ENCODE results near the gene HOXA4.

The HOXA4 gene

DNA sequence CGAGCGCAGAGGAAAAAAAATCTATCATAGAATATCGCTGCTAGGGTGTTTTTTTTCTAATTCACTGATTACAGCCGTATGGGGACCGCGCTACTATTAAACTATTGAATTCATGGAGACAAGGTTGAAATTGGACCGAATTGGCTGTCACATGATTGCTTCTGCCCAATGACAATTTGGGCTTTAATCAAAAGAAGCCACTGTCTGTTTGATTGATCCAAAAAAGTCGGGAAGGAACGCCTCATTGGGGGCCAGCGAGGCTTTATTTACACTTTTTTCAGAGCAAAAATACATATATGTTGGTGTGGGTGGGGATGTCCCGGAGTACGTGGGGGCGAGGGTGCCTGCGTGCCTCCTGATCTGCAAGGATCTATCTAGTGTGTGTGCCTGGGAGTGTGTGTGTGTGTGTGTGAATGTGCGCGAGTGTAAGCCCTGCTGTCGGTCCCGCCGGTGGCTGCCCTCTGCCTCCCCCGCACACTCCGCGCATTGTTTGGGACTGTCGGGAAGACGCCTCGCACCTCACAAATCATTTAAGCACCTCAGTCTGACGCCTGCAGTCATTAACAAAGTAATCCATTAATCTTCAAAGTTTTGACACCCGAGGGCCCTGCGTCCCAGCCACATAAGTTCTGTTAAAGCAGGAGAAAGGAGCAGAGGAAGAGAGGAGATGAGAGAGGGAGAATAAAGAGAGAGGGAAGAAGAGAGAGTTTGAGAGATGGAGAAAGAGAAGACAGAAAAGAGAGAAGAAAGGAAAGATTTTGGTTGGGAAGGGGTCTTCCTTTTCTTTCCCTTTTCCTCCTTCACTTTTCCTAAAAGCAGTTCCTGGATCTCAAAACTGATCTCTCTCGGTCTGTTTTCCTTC, 27.7 kb downstream of the HOXA4 start, which contains the start of gene HOXA2:
HOXA2 (minus strand) TSS at position 103 of the 862 bp plus-strand sequence. CDS start 183 bp downstream, outside the sequence.
- DNase-seq, result no peak

- DNase-seq, result no peak
Measured at GRCh38 chr7:27101957-27102580, 28.5 kb downstream of the HOXA4 start.

DNA sequence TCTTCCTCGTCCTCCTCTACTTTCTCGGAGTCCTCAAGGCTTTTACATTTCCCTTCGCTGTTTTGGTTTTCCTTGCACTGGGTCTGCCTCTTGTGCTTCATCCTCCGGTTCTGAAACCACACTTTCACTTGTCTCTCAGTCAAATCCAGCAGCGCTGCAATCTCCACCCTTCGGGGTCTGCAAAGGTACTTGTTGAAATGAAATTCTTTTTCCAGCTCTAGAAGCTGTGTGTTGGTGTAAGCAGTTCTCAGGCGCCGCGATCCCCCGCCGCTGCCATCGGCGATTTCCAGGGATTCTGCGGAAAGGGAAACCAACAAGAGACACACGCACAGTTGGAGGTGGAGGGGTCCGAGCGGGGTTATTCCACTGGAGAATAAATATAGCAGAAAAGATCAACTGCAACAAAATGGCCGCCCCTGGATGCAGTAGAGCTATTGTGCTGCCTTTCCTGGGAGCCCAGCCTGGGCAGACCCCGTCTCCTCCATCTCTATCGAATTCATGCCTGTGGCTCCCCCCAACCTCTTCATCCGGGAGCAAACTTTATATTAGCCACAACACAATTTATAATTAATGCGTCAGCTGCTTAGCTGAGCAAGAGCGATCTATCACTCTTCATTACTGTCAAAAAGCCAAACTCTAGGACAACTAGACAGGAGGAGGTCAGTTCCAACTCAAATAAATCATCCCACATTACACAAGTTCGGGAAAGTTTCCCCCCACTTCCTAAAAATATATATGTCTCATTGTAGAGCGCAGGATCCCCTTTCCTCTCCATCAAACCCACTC, 29.2 kb downstream of the HOXA4 start:
- DNase-seq, result no peak

- DNase-seq, result no peak
Measured at GRCh38 chr7:27100694-27101170, 29.8 kb downstream of the HOXA4 start.

DNA sequence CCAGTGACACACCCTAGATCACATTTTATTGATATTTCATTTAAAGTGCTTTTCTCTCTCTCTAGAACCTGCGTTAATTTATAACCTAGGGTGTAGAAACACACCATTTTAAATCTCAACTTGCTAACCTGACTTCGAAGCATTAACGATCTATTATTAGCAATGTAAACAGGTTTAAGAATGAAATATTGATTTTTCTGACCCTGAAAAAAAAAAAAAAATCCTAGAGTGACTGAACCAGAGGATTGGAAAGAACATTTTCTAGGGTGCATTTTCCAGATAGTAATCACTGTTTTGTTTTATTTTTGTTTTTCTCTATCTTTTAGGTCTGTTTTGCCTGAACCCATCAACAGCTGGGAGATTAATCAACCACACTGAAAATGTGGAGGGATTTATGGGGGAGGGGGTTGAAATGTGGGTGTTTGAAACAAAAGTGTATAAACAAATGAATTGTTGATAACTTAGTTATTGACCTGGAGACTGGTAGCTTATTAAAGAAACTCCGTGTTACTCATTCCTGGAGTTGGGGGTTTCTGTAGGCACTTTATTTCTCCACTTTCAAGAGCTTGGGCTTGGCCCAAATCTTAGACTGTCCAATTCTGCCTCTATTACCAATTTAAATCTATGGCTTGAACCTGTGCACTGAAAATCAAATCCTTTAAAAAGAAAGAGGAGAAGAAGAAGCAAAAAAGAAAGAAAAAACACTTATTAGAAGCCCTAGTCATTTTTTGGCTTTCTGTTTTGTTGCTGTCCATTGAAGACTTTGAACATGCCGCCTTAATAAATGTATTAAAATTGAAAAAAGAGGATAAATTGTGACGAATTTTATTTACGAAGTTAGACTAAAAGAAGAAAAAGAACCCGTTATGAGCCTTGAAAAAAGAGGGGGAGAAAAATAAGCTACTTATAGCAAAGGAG, 30.8 kb downstream of the HOXA4 start:
- DNase-seq, result no peak

DNA sequence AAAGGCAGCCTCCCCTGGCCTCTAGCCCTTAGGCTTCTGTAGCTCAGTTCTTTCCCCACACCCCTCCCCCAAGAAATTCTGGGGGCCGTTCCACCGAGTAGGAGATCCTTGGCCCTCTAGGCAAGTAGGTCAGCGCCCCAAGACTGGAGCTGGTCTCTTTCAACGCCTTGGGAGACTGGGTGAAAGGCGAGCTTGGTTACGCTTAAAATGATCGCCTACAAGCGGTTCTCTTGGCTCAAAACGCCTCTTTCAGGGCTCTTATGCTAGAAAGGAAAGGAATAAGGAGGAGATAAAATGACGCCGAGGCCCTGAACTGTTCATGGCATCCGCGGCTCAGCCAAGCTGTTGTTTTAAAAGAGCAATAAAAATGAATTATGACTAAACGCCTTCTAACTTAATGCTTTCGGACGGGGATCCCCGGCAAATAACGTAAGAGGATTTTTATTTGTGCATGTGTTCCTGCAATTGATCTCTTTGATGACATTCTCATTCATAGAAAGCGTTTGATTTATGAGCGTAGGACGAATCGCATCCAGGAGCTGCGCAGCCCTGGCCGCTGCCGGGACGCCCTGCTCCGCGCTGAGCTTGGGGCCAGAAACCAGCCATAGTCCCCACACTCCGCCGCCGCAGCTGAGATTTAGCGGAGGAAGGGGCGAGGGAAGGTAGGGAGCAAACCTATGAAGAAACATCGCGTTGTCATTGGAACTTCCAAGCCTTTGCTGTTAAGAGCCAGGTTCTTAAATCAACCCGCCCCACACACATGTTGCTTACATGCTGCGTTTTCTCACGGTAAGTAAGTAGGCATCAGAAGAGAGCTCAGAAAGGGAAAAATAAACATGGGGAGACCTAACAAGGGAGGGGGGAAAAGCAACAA, 31.7 kb downstream of the HOXA4 start:
- no peak for DNase-seq

DNA sequence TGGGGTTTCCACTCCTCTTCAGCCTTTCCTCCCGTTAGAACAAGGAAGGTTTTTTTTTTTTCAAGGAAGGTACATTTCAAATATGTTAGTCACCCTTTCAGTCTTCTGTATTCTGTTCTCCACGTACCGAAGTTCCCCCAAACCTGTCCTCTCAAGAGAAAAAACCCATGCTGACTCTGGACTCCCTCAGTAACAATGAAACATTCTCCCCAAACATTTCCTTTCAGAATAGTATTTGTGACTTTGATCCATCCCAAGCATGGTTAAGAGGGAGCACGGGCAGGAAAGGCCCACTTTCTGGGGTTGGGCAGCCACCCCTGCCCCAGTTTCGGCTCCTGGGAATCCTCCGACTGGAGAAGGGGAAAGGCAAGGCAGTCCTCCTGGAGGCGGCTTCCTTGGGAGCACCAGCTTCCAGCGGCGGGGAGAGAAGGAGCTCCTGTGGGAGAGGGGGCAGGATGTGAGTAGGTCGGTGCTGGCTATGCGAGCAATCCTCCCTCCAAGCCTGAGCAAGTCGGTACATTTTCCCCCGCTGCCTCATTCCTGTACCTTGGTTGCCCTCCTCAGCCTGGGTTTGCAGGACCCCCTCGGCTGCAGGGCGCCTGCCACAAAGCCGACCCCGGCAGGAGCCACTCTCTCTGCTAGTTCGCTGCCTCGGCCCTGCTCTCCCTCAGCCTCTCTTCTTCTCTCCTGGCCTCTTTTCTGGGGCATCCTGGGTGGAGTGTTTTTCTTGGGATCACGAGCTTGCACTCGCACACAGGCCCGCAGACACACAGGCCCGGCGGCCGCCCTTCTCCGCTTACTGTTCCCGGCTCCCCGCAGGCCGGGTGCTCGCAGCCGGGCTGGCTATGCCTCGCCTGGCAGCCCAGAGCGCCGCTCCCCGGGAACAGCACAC, 32.6 kb downstream of the HOXA4 start:
- DNase-seq, result no peak

GRCh38 chr7:27096768-27097514, 33.6 kb downstream of the HOXA4 start:
- DNase-seq, result no peak

GRCh38 chr7:27095897-27096767, 34.4 kb downstream of the HOXA4 start, which contains the start of gene HOXA1:
Gene HOXA1 (minus strand): TSS chr7:27096000. CDS start chr7:27095912, 88 bp downstream.
- peak; percentile 84 for DNase-seq

GRCh38 chr7:27095050-27095896, 35.3 kb downstream of the HOXA4 start:
- no peak for DNase-seq

- DNase-seq, result no peak
Measured at GRCh38 chr7:27094304-27095049, 36.1 kb downstream of the HOXA4 start.

DNA sequence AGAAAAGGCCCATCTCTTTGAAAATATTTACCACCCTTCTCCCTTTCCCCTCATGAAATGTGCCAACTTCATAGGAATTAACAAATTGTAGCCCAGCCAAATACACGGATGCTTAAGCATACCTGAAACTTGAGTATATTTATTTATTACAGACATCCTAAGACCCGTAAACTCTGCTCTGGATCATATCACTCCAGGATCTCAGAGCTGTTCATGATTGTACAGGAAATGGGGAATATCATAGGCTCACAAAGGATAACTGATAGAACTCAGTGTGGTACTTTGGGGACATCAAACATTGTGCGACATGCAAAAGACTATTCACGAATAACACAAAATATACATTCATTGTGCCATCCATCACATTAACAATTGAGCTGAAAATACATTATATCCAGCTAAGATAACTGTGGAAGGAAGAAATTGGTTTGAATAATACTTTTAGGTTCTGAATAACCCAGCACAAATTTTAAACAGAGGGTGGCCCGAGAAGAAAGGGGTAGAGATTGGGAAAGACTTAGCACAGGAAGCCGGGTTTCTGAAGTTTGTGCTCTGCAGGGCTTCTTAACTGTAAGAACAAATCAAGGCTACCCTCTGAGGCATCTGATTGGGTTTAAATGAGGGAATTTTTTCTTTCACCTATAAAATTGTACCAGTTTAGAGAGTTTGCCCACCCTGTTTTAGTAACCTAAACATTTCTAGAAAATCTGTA, 37.2 kb downstream of the HOXA4 start:
- DNase-seq, result no peak

DNA sequence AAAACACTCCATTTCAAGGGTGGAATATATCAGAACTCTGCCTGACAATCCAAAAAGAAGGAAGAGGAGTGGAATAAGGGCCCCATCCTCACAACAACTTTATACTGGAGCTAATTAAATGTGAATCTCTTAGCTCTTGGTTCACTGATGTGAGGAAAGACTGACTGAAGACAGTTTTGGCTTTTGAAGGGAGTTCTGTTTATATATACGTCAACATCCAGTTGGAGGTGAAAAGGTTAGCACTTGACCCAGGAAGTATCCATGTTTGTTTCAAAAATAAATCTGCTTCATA, 37.8 kb downstream of the HOXA4 start:
- no peak for DNase-seq

- DNase-seq, result no peak
Measured at GRCh38 chr7:27091941-27092818, 38.4 kb downstream of the HOXA4 start.

DNA sequence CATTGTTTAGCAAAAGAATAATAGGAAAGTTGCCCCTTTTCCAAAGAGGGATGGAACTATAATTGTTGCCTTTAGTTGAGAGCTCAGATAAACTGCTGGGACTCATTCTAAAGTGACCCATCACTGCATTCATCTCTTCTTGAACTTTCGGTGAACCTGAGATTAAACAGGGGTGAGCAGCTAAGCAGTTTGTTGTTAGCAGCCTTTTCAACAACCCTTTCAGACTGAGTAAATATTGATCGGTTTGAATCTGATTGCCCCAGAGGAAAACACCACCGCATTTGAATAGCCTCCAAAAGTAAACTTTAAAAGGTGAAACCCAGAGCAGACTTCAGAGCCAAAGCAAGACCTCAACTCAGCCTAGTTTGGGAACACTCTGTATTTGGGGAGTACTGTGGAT, 39.5 kb downstream of the HOXA4 start:
- DNase-seq, result peak; percentile 55

Data from NCI-H510A (cell line).